HepG2 (cell line): ENCODE results near the gene FN1. TPM values are rescaled to one million over a fixed set of nuclear protein-coding genes. Genes with fewer than 3 reads are reported as not detected.

ENCODE experiments used
- HIVEP1 ChIP-seq: sonication (generic); formaldehyde crosslinking; IDR thresholded peaks from 2 replicates; pipeline ENCODE4 v1.4.0; 2020; ENCODE audit warnings: mild to moderate bottlenecking, missing genetic modification reagents
- ISL2 ChIP-seq: sonication (generic); formaldehyde crosslinking; IDR thresholded peaks from 2 replicates; pipeline ENCODE4 v1.5.0; 2020; ENCODE audit warnings: missing genetic modification reagents
- MAF1 ChIP-seq: sonication (generic); formaldehyde crosslinking; IDR thresholded peaks from 2 replicates; pipeline ENCODE4 v1.5.0; 2020; ENCODE audit warnings: missing genetic modification reagents, borderline replicate concordance
- SRY ChIP-seq: sonication (generic); formaldehyde crosslinking; IDR thresholded peaks from 2 replicates; pipeline ENCODE4 v1.8.0; 2022; ENCODE audit warnings: mild to moderate bottlenecking, missing genetic modification reagents
- STAG1 ChIP-seq: sonication (generic); formaldehyde crosslinking; IDR thresholded peaks from 2 replicates; pipeline ENCODE4 v1.4.0; 2020; ENCODE audit warnings: missing genetic modification reagents
- ZBTB21 ChIP-seq: sonication (generic); formaldehyde crosslinking; IDR thresholded peaks from 2 replicates; pipeline ENCODE4 v1.4.0; 2020; ENCODE audit warnings: missing genetic modification reagents
- ZNF451 ChIP-seq: sonication (generic); formaldehyde crosslinking; IDR thresholded peaks from 2 replicates; pipeline ENCODE4 v1.5.0; 2020; ENCODE audit warnings: mild to moderate bottlenecking, missing genetic modification reagents
- ZNF737 ChIP-seq: sonication (generic); formaldehyde crosslinking; IDR thresholded peaks from 2 replicates; pipeline ENCODE4 v1.5.0; 2020; ENCODE audit warnings: missing genetic modification reagents, mild to moderate bottlenecking, borderline replicate concordance
- polyA plus RNA-seq, 8 experiments: library from polyadenylated mRNA; depleted of rRNA in 3 of 8; stranded (reverse) in 7 of 8; unstranded in 1 of 8; fragments of >200 nt; fragmentation: Illumina TruSeq in 4 of 8; extraction: Trizol in 4 of 8; gene quantifications; 2 replicates each; pipeline versions ENCODE4 v1.2.1 to v1.2.3, GENCODE V29; 2011 to 2016; ENCODE audit warnings: low read depth in 4 of 8, missing spikeins in 1 of 8, mixed read lengths in 1 of 8; ENCODE audit not compliant: insufficient read depth in 1 of 8
- total RNA-seq, 5 experiments: library from RNA; depleted of rRNA; stranded (reverse); fragments of >200 nt; fragmentation: Illumina TruSeq; extraction: Trizol; gene quantifications; 2 replicates each; pipeline ENCODE4 v1.2.3, GENCODE V29; 2016; ENCODE audit warnings: low read depth in 1 of 5
- TF ChIP-seq, protein P1 (sequence below): sonication (generic); formaldehyde crosslinking; IDR thresholded peaks from 2 replicates; pipeline ENCODE4 v1.5.0; 2020; ENCODE audit warnings: mild to moderate bottlenecking, missing genetic modification reagents
- TF ChIP-seq, protein P2 (sequence below), 2 experiments: sonication (generic) in 1 of 2; formaldehyde crosslinking in 1 of 2; IDR thresholded peaks; 2 replicates each; pipeline versions ENCODE4 v1.4.0 to v1.6.1; 2016 to 2020; ENCODE audit warnings: borderline replicate concordance in 1 of 2, low read depth in 1 of 2, mild to moderate bottlenecking in 1 of 2, missing genetic modification reagents in 1 of 2
- TF ChIP-seq, protein P3 (sequence below): sonication (generic); formaldehyde crosslinking; IDR thresholded peaks from 2 replicates; pipeline ENCODE4 v1.4.0; 2020; ENCODE audit warnings: missing genetic modification reagents, borderline replicate concordance

FN1 gene
- total and polyA plus RNA-seq, 2 of the 13 experiments (the other 11 are each of a cell fraction or from before 2014, with no cell fraction given) = 1,847 to 6,471 TPM

DNA sequence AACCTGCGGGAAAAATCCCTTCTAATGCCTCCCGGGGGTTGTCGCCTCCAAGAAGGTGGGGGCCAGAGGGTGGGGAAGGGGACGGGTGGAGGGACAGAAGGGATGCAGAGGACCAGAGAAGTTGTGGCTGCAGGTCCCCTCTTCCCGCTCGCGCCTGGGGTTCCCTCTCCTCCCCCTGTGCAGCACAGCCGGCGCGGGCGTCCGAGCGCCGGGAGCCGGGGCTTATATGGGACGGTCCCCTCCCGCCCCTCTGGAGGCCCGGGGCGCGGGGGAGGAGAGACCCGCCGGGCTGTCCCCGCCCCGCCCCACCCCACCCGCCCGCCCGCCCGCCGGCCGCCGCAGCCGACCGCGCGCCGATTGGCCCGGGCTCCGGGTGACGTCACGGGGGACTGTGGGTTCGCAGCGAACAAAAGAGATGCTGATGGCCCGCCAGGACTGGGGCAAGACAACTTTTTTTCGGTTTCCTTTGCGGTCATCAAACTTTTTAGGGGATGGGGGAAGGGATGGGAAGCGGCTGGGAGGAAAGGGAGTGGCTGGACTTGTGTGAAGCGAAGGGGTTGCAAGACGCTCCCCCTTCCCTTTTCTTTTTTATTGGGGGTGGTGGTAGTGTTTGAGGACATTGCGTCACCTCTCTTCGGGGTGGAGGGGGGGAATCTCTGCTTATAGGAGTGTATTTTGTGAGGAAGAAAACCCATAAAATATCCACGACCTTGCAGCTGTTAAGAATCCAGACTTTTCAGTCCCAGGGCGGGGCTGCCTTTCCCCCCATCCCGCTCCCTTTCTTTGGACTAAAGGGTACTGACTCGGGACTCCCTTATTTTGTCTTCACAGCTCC lies at the start of gene FN1 (continued):
- TF ChIP-seq, protein P1, sequence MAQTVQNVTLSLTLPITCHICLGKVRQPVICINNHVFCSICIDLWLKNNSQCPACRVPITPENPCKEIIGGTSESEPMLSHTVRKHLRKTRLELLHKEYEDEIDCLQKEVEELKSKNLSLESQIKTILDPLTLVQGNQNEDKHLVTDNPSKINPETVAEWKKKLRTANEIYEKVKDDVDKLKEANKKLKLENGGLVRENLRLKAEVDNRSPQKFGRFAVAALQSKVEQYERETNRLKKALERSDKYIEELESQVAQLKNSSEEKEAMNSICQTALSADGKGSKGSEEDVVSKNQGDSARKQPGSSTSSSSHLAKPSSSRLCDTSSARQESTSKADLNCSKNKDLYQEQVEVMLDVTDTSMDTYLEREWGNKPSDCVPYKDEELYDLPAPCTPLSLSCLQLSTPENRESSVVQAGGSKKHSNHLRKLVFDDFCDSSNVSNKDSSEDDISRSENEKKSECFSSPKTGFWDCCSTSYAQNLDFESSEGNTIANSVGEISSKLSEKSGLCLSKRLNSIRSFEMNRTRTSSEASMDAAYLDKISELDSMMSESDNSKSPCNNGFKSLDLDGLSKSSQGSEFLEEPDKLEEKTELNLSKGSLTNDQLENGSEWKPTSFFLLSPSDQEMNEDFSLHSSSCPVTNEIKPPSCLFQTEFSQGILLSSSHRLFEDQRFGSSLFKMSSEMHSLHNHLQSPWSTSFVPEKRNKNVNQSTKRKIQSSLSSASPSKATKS = no peak; the same call in 1 of the 2 replicates
- TF ChIP-seq ISL2 = peak; percentile 84
- peak; percentile 85; the same call in 1 of the 2 replicates for TF ChIP-seq SRY
- peak; percentile 84 for TF ChIP-seq HIVEP1 (CRISPR knock-in tag)
- TF ChIP-seq, protein P2, sequence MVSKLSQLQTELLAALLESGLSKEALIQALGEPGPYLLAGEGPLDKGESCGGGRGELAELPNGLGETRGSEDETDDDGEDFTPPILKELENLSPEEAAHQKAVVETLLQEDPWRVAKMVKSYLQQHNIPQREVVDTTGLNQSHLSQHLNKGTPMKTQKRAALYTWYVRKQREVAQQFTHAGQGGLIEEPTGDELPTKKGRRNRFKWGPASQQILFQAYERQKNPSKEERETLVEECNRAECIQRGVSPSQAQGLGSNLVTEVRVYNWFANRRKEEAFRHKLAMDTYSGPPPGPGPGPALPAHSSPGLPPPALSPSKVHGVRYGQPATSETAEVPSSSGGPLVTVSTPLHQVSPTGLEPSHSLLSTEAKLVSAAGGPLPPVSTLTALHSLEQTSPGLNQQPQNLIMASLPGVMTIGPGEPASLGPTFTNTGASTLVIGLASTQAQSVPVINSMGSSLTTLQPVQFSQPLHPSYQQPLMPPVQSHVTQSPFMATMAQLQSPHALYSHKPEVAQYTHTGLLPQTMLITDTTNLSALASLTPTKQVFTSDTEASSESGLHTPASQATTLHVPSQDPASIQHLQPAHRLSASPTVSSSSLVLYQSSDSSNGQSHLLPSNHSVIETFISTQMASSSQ (IDR thresholded peaks at IDR 0.05; ENCODE audit: low read depth) = 0 out of 2 replicates have a peak, but pooled peaks have one; percentile 13
- TF ChIP-seq, protein P2 (CRISPR knock-in tag; IDR thresholded peaks at IDR 0.05; ENCODE audit: borderline replicate concordance) = no peak; the same call in 1 of the 2 replicates
- TF ChIP-seq ZBTB21 (CRISPR knock-in tag) = peak; percentile 87
- TF ChIP-seq, protein P3, sequence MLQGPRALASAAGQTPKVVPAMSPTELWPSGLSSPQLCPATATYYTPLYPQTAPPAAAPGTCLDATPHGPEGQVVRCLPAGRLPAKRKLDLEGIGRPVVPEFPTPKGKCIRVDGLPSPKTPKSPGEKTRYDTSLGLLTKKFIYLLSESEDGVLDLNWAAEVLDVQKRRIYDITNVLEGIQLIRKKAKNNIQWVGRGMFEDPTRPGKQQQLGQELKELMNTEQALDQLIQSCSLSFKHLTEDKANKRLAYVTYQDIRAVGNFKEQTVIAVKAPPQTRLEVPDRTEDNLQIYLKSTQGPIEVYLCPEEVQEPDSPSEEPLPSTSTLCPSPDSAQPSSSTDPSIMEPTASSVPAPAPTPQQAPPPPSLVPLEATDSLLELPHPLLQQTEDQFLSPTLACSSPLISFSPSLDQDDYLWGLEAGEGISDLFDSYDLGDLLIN (CRISPR knock-in tag) = peak; percentile 84; the same call in 1 of the 2 replicates
- TF ChIP-seq ZNF451 (CRISPR knock-in tag) = 0 out of 2 replicates have a peak, but pooled peaks have one; percentile 76
- TF ChIP-seq ZNF737 (CRISPR knock-in tag) = no peak
- TF ChIP-seq STAG1 (CRISPR knock-in tag) = peak; percentile 3; the same call in 1 of the 2 replicates
- TF ChIP-seq MAF1 (CRISPR knock-in tag) = peak; percentile 90
